ENCODE data around the gene NCKAP5L.

NCKAP5L gene

GRCh38 chr12:49854976-49855375 lies 26.8 kb upstream of the NCKAP5L start:
- H3K9ac ChIP-seq = no peak overlapping the region
- no peaks in the 10 kb centered on the region for H3K79me2 ChIP-seq (ENCODE audit: insufficient read depth, low read depth)
- no peaks in the 10 kb centered on the region for H3K27me3 ChIP-seq (ENCODE audit: insufficient read depth, low read depth)
- H3K36me3 ChIP-seq (ENCODE audit: insufficient read depth) = no peaks in the 10 kb centered on the region
- H3K4me1 ChIP-seq (ENCODE audit: low read depth, poor library complexity, severe bottlenecking) = no peaks in the 10 kb centered on the region
- H3K27ac ChIP-seq = no peak overlapping the region
- H2AFZ ChIP-seq (ENCODE audit: low read depth) = no peak overlapping the region
- no peak overlapping the region for H3K4me2 ChIP-seq
- H4K20me1 ChIP-seq (ENCODE audit: insufficient read depth) = no peaks in the 10 kb centered on the region
- TF ChIP-seq CTCF (conservative IDR thresholded peaks at IDR 0.05; ENCODE audit: low read depth, low read length) = no peak
- H3K4me3 ChIP-seq (IDR thresholded peaks at IDR 0.05; ENCODE audit: insufficient read depth, low read depth, low read length) = no peak overlapping the region

DNA sequence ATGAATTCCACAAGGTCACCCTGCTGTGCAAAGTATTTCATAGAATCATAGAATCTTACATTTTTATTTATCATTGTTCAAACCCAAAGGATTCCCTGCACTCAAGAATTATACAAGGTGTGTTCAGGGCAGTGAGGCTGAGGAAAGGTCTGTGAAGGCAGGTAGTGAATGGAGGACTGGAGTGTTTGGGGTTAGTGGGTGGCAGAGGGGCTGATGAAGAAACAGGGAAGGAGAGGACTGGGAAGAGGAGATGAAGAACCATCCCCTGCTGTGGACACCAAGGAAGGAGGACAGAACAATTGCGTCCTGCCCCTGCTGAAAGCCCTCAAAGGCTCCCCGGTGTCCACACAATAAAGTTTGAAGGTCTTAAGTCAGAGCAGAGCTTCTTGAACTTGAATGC lies 25.5 kb upstream of the NCKAP5L start:
- Histone ChIP-seq H3K4me3 (IDR thresholded peaks at IDR 0.05; ENCODE audit: insufficient read depth, low read depth, low read length) (no peak overlapping the region), H3K9ac (no peak overlapping the region), H4K20me1 (ENCODE audit: insufficient read depth) (no peaks in the 10 kb centered on the region), H3K27me3 (ENCODE audit: insufficient read depth, low read depth) (no peaks in the 10 kb centered on the region; the same call in 1 of the 2 replicates), H3K79me2 (ENCODE audit: insufficient read depth, low read depth) (no peaks in the 10 kb centered on the region), H3K4me2 (no peak overlapping the region), H3K4me1 (ENCODE audit: low read depth, poor library complexity, severe bottlenecking) (no peaks in the 10 kb centered on the region), H3K27ac (no peak overlapping the region), H2AFZ (ENCODE audit: low read depth) (no peak overlapping the region), H3K36me3 (ENCODE audit: insufficient read depth) (no peaks in the 10 kb centered on the region)
- TF ChIP-seq CTCF (conservative IDR thresholded peaks at IDR 0.05; ENCODE audit: low read depth, low read length) = no peak

DNA sequence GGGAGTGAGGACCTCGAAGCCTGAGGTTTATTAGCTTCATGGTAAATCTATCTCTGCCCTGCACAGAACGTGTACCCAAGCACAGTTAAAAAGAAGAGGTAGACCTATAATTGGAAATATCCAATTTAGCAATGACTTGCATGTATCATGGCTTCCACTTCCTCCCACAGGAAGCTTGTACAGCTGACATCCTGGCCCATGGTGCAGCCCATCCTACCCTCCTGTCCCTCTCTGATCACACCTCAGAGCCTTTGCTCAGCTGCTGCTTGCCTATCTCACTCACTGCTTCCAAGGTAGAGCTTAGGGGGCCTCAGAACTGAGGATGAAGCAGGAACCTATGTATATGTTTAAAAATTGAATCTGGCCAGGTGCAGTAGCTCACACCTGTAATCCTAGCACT lies 18.9 kb upstream of the NCKAP5L start:
- Histone ChIP-seq H3K4me3 (IDR thresholded peaks at IDR 0.05; ENCODE audit: insufficient read depth, low read depth, low read length) (no peak overlapping the region), H3K4me2 (no peak overlapping the region), H3K79me2 (ENCODE audit: insufficient read depth, low read depth) (no peaks in the 10 kb centered on the region; the same call in 1 of the 2 replicates), H3K4me1 (ENCODE audit: low read depth, poor library complexity, severe bottlenecking) (peaks cover 7% of the 10 kb centered on the region), H2AFZ (ENCODE audit: low read depth) (no peak overlapping the region), H3K27ac (no peak overlapping the region), H3K9ac (no peak overlapping the region), H4K20me1 (ENCODE audit: insufficient read depth) (no peaks in the 10 kb centered on the region), H3K36me3 (ENCODE audit: insufficient read depth) (no peaks in the 10 kb centered on the region), H3K27me3 (ENCODE audit: insufficient read depth, low read depth) (no peaks in the 10 kb centered on the region; the same call in 1 of the 2 replicates)
- no peak for TF ChIP-seq CTCF (conservative IDR thresholded peaks at IDR 0.05; ENCODE audit: low read depth, low read length)

DNA sequence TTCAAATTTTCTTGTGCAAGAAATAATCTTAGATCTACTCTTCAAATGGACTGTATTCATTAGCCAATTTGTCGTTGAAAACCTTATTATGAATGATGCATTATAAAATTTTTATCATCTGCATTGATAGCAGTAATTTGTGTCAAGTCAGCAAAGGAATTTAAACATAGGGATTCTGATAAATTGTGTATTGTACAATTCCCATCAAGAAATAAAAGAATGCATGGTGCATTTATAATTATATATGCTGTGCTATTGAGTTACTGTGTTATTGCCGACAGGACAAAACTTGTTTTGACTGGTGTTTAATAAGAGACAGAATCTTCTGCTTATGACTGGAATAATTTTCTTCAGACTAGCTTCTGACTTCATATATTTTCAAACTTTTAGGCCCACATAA lies 17.8 kb upstream of the NCKAP5L start:
- H3K36me3 ChIP-seq (ENCODE audit: insufficient read depth) = no peaks in the 10 kb centered on the region
- H3K27ac ChIP-seq = no peak overlapping the region
- no peak overlapping the region for H3K4me2 ChIP-seq
- no peak for TF ChIP-seq CTCF (conservative IDR thresholded peaks at IDR 0.05; ENCODE audit: low read depth, low read length)
- H3K27me3 ChIP-seq (ENCODE audit: insufficient read depth, low read depth) = no peaks in the 10 kb centered on the region; the same call in 1 of the 2 replicates
- H4K20me1 ChIP-seq (ENCODE audit: insufficient read depth) = no peaks in the 10 kb centered on the region
- no peak overlapping the region for H3K4me3 ChIP-seq (IDR thresholded peaks at IDR 0.05; ENCODE audit: insufficient read depth, low read depth, low read length)
- no peak overlapping the region for H3K9ac ChIP-seq
- H2AFZ ChIP-seq (ENCODE audit: low read depth) = no peak overlapping the region
- peaks cover 9% of the 10 kb centered on the region; the same call in 1 of the 2 replicates for H3K79me2 ChIP-seq (ENCODE audit: insufficient read depth, low read depth)
- peaks cover 15% of the 10 kb centered on the region for H3K4me1 ChIP-seq (ENCODE audit: low read depth, poor library complexity, severe bottlenecking)

Data from KMS-11 (cell line).